Muscle of back (tissue), 11 donors: Measurements from ENCODE around the gene GLI3. TPM values are rescaled to one million over a fixed set of nuclear protein-coding genes. Genes with fewer than 3 reads are reported as not detected.

Experiments used
- DNase-seq, 3 donors: peaks; one replicate each; pipeline versions ENCODE4 v3.0.0 to v3.0.0-alpha.2; 2013
- polyA plus RNA-seq, 10 donors: library from polyadenylated mRNA; unstranded; fragments of 120-200 nt; gene quantifications; one replicate each; pipeline ENCODE4 v1.2.1, GENCODE V29; 2013; ENCODE audit not compliant: insufficient read length in 10 of 10

GLI3 gene
- polyA plus RNA-seq, 10 donors = 12.5 to 31.8 (median 15.0) TPM

GRCh38 chr7:42085531-42085930 lies 151.5 kb downstream of the GLI3 start:
- no peak for DNase-seq

- no peak for DNase-seq
Measured at GRCh38 chr7:42084263-42084662, 152.7 kb downstream of the GLI3 start.

GRCh38 chr7:42083284-42083683 lies 153.7 kb downstream of the GLI3 start:
- DNase-seq = no peak

- peak in 2 of 3 donors; percentile 43 to 74 for DNase-seq
Measured at GRCh38 chr7:42082144-42082543, 154.9 kb downstream of the GLI3 start.

GRCh38 chr7:42081671-42082070 lies 155.3 kb downstream of the GLI3 start:
- DNase-seq = no peak

GRCh38 chr7:42080841-42081586 lies 156.0 kb downstream of the GLI3 start:
- DNase-seq = peak in 1 of 3 donors; percentile 47

GRCh38 chr7:42077271-42078135 lies 159.5 kb downstream of the GLI3 start:
- DNase-seq = no peak

- no peak for DNase-seq
Measured at GRCh38 chr7:42076870-42077269, 160.1 kb downstream of the GLI3 start.

GRCh38 chr7:42075418-42075817 lies 161.6 kb downstream of the GLI3 start:
- no peak for DNase-seq

- no peak for DNase-seq
Measured at GRCh38 chr7:42074076-42074475, 162.9 kb downstream of the GLI3 start.

- peak; percentile 34 to 67 (median 35) for DNase-seq
Measured at GRCh38 chr7:42071372-42072261, 165.4 kb downstream of the GLI3 start.

GRCh38 chr7:42070068-42070467 lies 166.9 kb downstream of the GLI3 start:
- no peak for DNase-seq

- DNase-seq = no peak
Measured at GRCh38 chr7:42069590-42069989, 167.4 kb downstream of the GLI3 start.

GRCh38 chr7:42068554-42069280 lies 168.3 kb downstream of the GLI3 start:
- no peak for DNase-seq

GRCh38 chr7:42065942-42066341 lies 171.1 kb downstream of the GLI3 start:
- DNase-seq = no peak

GRCh38 chr7:42065015-42065414 lies 172.0 kb downstream of the GLI3 start:
- DNase-seq = no peak

GRCh38 chr7:42064534-42064933 lies 172.5 kb downstream of the GLI3 start:
- DNase-seq = no peak

- DNase-seq = no peak
Measured at GRCh38 chr7:42059275-42059674, 177.7 kb downstream of the GLI3 start.

GRCh38 chr7:42057331-42057730 lies 179.7 kb downstream of the GLI3 start:
- DNase-seq = no peak

- DNase-seq = no peak
Measured at GRCh38 chr7:42055171-42055570, 181.8 kb downstream of the GLI3 start.

- DNase-seq = no peak
Measured at GRCh38 chr7:42053834-42054233, 183.2 kb downstream of the GLI3 start.
